ENCODE measurements around the gene SPEF1.

The SPEF1 gene

GRCh38 chr20:3751305-3751674 is 30.0 kb downstream of the SPEF1 start:
- DNase-seq (ENCODE audit: low read depth in 1 of 2, low spot score in 1 of 2), result no peak

GRCh38 chr20:3749689-3750531 is 31.3 kb downstream of the SPEF1 start:
- no peak for DNase-seq (ENCODE audit: low read depth in 1 of 2, low spot score in 1 of 2)

DNA sequence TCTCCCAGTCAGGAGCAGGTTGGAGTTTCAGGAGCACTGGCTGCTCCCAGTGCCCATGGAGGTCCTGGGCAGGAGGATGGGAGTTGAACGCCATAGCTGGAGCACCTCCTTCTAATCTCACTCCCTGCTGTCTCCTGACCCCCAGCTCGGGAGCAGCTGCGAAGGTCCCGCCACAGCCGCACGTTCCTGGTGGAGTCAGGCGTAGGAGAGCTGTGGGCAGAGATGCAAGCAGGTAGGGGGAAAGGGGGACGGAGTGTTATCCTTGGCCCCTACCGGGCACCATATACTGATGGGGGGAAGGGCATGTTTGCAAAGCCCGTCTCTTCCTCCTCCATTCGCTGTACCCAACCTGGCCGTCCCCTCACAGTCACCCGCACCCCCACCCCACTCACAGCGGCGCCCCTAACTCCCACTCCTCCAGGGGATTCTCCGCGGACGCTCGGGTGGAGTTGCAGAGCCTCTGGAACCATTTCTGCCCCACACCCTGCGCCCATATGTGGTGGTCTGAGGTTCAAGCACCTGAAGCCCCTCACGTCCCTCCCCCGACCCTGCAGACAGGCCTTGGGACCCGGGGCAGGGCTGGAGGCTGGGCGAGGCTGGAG is 32.1 kb downstream of the SPEF1 start:
- DNase-seq (ENCODE audit: low read depth in 1 of 2, low spot score in 1 of 2), result no peak

DNA sequence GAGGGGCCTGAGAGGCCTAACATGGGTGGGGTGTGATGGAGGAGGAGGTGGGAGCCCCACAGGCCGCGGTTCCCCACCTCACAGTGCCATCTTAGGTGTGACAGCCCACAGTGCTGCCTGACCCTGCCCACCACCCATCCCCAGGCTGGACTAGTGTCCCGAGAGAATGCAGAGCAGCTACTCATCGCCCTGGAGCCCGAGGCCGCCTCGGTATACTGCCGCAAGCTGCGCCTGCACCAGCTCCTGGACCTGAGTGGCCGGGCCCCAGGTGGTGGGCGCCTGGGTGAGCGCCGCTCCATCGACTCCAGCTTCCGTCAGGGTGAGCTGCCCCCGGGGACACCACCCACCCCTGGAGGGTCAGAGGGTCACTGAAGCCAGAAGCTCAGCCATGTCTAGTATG is 33.2 kb downstream of the SPEF1 start:
- no peak for DNase-seq (ENCODE audit: low read depth in 1 of 2, low spot score in 1 of 2)

- no peak for DNase-seq (ENCODE audit: low read depth in 1 of 2, low spot score in 1 of 2)
Observed at GRCh38 chr20:3747471-3747870, 33.8 kb downstream of the SPEF1 start.

- no peak for DNase-seq (ENCODE audit: low read depth in 1 of 2, low spot score in 1 of 2)
Observed at GRCh38 chr20:3745686-3746173, 35.5 kb downstream of the SPEF1 start.

DNA sequence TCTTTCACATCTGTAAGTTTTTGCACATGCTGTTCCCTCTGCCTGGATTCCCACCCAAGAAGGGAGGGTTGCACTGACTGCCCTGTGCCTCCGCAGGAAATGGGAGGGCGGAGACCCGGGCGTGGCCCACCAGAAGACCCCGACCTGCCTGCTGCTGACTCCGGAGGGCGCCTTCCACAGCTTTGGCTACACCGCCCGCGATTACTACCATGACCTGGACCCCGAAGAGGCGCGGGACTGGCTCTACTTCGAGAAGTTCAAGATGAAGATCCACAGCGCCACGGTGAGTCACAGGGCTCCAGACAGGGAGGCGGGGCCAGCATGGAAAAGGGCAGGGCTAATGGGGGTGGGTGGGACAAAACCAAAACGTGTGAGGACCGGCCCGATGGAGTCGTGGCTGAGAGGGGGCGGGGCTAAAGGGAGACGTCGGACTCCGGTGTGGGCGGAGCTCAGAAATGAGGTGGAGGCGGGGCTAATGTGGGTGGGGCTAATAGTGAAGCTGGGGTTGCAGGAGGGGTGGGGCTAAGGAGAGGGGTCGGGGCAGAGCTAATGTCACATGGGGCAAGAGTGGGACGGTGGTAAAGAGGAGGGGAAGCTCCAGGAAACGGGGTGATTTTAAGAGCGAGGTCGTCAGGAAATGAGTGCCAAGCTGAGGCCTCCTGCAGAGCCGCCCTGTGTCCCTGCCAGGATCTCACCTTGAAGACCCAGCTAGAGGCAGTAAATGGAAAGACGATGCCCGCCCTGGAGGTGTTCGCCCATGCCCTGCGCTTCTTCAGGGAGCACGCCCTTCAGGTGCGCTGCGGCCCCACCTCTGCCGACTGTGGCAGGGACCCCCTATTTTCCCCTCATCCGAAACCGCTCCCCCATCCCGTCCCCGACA is 36.2 kb downstream of the SPEF1 start:
- peak; percentile 31 to 52 for DNase-seq (ENCODE audit: low read depth in 1 of 2, low spot score in 1 of 2)

- DNase-seq (ENCODE audit: low read depth in 1 of 2, low spot score in 1 of 2), result no peak
Observed at GRCh38 chr20:3744037-3744436, 37.2 kb downstream of the SPEF1 start.

DNA sequence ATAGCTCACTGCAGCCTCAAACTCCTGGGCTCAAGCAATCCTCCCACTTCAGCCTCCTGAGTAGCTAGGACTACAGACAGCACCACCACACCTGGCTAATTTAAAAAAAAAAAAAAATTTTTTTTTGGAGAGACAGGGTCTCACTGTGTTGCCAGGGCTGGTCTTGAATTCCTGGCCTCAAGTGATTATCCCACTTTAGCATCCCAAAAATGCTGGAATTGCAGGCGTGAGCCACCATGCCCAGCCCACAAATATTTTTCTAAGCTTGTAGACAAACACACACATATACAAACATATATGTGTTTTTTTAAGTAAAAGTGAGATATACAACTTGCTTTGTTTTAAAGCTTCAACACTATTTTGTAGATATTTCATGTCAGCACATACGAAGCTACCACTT is 38.0 kb downstream of the SPEF1 start:
- DNase-seq (ENCODE audit: low read depth in 1 of 2, low spot score in 1 of 2), result no peak

DNA sequence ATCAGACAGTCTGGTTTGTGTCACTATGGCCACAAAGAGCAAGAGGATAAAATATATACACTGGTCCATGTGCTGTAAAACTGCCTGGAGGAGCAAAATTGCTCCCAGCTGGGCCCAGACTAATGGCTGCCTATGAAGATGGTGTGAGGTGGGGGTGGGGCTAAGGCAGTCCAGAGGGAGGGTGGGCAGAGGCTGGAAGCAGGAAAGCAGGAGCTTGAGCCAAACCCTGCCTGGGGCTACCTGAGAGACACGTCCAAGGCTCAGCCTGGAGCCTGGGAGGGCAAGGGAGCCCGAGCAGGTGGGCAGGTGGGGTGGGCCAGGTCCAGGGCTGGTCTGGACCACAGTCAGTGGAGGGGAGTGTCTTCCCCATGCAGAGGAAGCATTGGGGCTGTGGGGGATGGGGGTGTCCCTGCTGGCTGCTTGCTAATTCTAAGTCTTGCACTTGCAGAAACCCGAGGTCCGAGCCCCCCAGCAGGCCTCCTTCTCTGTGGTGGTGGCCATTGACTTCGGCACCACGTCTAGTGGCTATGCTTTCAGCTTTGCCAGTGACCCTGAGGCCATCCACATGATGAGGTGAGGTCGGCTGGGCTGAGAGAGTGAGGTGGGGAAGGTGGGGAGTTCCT is 39.3 kb downstream of the SPEF1 start:
- DNase-seq (ENCODE audit: low read depth in 1 of 2, low spot score in 1 of 2), result no peak

DNA sequence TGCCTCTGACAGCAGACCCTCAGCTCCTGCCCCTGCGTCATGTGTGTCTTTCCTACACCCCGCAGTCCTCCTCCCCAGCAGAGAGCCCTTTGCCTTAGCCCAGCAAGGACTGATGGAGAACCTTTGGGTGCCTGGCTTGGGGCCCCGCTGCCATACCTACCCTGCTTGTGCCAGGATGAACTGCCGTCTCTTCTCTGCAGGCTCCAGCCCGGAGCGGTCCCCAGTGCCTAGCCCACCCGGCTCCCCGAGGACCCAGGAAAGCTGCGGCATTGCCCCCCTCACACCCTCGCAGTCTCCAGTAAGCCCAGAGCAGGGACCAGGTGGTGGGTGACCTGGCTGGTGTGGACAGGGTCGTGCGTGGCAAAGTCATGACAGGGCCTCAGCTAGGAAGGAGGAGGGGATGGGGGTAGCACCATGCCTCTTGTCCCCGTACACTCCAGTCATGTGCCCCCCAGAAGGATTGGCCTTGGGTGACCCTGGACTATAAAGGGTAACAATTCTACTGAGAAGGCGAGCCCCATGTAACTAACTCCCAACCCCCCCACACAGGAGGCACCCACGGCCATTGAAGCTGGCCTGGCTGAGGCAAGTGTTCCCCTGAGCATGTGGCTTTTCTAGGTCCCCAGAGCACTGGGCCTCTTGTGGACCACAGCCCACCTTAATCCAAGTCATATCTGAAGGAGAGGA is 40.5 kb downstream of the SPEF1 start:
- no peak for DNase-seq (ENCODE audit: low read depth in 1 of 2, low spot score in 1 of 2)

DNA sequence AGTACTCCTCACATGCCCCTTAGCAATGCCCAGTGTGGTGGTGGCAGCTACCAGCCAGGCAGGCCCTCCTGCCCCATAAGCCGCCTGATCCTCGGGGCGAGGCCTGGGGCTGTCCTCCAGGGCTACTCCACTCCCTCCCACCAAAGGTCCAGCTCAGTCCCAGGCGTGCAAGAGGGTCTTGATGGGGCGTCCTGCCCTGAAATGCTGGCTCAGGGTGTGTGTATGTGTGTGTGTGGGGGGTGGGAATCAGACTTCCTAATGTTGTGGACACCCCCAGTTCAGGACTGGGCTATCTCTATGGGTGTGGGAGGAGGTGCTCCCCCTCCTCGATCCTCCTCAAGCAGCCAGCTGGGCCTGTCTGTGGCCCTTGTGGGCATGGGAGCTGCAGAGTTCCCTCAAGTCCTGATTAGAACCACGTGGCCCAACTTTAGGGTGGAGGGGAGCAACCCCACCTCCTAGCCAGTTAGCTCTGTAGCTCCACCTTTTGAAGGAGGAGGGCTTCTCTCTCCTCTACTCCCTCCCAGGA is 41.3 kb downstream of the SPEF1 start:
- DNase-seq (ENCODE audit: low read depth in 1 of 2, low spot score in 1 of 2), result no peak

GRCh38 chr20:3739054-3739925 is 42.0 kb downstream of the SPEF1 start:
- no peak for DNase-seq (ENCODE audit: low read depth in 1 of 2, low spot score in 1 of 2)

- DNase-seq (ENCODE audit: low read depth in 1 of 2, low spot score in 1 of 2), result no peak
Observed at GRCh38 chr20:3738111-3739053, 42.9 kb downstream of the SPEF1 start.

- DNase-seq (ENCODE audit: low read depth in 1 of 2, low spot score in 1 of 2), result no peak
Observed at GRCh38 chr20:3735768-3736167, 45.5 kb downstream of the SPEF1 start.

DNA sequence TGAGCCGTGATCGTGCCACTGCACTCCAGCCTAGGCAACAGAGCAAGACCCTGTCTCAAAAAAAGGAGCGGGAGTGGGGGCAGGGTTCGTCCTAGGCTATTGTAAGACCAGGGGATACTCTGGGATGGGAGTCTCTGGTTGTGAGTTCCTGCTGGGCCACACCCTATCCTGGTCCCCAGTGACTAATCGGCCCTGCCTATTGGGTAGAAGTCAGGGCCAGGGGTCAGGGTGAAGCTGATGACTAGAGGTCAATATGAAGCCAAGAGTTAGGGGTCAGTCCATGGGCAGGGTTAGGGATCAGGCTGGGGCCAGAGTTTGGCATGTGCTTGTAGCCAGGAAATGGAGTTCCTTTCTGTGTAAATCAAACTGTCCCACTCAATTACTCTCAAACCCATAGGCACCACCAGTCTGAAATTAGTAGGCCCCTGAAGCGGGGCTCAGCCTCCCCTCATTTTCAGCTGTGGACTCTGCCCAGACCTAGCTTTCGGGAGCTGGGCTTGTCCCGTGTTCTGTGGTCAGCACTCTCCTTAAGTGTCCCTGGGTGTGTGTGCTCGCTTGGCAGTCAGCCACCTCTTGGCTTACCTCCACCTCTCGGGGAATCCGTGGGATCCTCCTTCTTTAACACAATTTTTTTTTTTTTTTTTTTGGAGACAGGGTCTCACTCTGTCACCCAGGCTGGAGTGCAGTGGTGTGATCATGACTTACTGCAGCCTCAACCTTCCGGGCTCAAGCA is 47.0 kb downstream of the SPEF1 start:
- no peak for DNase-seq (ENCODE audit: low read depth in 1 of 2, low spot score in 1 of 2)

DNA sequence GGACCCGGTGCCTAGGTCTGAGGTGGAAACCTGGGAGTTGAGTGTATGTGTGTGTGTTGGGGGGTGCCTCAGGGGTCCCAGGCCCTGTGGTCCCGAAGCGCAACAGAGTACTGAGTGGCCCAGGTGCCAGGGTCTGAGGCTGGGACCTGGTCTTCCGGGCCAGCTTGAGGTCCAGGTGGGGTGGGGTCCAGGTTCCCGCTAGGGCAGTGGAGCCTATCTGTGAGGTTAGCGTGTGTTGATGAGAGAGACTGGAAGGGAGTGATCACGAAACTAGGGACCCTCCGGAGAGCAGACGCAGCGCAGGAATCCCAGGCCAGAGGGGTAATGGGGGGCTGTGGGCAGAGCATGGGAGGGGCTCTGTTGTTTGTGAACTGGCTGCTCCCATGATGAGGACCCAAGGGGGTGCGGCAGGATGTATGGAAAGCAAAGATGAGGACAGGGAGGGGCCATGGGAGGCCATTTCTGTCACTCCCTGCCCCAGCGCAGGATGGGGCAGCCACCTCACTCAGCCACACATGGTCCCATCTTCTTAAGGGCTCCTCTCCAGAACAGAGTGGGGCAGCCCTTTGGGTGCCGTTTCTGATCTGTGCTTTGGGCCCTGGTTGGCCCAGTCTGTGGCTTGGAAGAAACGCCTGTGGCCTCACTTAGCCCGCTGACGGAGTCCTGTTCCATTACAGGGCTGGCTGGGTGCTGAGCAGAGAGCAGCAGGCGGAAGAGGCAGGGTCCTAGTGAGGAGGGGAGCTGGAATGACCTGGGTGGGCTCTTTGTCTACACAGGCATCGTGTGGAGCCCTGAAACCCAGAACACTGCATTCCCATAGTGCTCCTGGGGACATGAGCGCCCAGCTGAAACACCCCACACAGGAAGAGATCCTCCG is 47.9 kb downstream of the SPEF1 start:
- no peak for DNase-seq (ENCODE audit: low read depth in 1 of 2, low spot score in 1 of 2)

Measured in activated T-helper 1 cell treated with anti-CD3 and anti-CD28 coated beads, Interleukin-2, amount 50 U/mL, for 16 hours (primary cell).